GM12801 (cell line): ENCODE data around the gene FAM180A.

Source experiments
- TF ChIP-seq, protein P1 (sequence below): IDR thresholded peaks from one replicate; pipeline ENCODE4 v1.5.1; 2011; ENCODE audit warnings: control low read depth; ENCODE audit not compliant: insufficient read length; ENCODE audit errors: extremely low read depth

Gene FAM180A

GRCh38 chr7:135704074-135704473 is 44.5 kb downstream of the FAM180A start:
- TF ChIP-seq, protein P1, sequence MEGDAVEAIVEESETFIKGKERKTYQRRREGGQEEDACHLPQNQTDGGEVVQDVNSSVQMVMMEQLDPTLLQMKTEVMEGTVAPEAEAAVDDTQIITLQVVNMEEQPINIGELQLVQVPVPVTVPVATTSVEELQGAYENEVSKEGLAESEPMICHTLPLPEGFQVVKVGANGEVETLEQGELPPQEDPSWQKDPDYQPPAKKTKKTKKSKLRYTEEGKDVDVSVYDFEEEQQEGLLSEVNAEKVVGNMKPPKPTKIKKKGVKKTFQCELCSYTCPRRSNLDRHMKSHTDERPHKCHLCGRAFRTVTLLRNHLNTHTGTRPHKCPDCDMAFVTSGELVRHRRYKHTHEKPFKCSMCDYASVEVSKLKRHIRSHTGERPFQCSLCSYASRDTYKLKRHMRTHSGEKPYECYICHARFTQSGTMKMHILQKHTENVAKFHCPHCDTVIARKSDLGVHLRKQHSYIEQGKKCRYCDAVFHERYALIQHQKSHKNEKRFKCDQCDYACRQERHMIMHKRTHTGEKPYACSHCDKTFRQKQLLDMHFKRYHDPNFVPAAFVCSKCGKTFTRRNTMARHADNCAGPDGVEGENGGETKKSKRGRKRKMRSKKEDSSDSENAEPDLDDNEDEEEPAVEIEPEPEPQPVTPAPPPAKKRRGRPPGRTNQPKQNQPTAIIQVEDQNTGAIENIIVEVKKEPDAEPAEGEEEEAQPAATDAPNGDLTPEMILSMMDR: no peak

- TF ChIP-seq, protein P1: no peak
Measured at GRCh38 chr7:135697276-135698049, 51.1 kb downstream of the FAM180A start.

GRCh38 chr7:135693558-135693957 is 55.1 kb downstream of the FAM180A start:
- TF ChIP-seq, protein P1: no peak

DNA sequence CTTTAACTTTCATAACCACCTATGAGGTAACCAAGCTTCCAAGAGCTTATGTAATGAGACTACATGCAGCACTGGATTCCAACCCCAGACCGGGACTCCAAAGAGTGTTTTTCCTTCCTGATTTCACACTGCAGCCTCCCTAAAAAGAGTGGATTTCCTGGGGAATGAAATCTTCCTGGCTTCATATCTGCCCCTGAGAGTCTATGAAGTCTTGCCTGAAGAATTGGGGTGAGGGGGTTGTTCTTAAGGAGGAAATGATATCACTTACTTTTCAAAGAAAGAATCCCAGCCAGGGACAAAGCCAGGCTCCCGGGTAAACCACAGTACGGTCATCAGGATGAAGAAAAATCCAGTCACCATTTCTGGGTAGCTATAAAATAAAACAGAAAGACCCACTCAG is 56.6 kb downstream of the FAM180A start:
- TF ChIP-seq, protein P1: no peak

GRCh38 chr7:135690566-135690965 is 58.0 kb downstream of the FAM180A start:
- TF ChIP-seq, protein P1: no peak

- TF ChIP-seq, protein P1: no peak
Measured at GRCh38 chr7:135687466-135687865, 61.1 kb downstream of the FAM180A start.

DNA sequence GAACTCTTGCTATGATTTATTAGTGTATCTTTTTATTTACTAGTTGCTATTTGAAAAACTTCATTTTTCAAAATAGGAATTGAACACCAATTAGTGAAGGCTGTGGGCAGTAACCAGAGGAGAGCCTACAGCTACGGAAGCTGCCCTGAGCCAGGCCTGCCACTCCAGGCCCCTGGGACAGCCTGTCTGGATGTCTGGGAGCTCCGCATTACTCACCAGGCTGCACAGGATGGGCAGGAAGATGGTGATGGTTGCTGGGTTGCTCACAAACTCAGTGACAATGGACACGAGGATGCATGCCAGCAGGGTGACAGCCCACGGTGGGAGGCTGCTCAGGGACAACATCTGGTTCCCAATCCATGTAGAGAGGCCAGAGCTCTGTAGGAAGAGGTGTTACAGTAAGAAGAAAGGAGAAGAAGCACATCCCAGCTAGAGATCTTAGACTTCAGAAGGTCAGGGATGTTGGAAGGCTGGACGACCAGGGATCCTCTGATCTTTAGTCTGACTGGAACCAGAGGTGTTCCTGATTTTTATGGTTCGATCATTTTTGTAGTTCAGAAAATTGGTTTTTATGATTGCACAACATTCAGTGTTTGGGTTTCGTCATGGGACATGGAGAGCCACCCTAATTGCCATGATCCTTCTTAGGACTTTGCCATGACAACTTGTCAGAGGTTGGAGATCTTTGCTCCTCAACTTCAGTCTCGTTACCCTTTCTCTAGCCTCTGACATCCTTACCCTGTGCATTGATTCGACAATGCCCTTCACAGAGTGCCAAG is 63.1 kb downstream of the FAM180A start:
- TF ChIP-seq, protein P1: no peak
